DMS 273 (cell line): ENCODE measurements around the gene NUDT14.

ENCODE experiments used
- DNase-seq: peaks from one replicate; lab custom pipeline; 2025; ENCODE audit not compliant: unreplicated experiment; lab: John Stamatoyannopoulos, UW

NUDT14 gene

GRCh38 chr14:105180592-105181548 lies at the start of gene NUDT14:
Gene NUDT14 (minus strand): TSS chr14:105181312. CDS start chr14:105181209, 103 bp downstream.
- DNase-seq = peak; percentile 79

- DNase-seq = no peak
Measured at GRCh38 chr14:105229099-105229655, 48.1 kb upstream of the NUDT14 start.

GRCh38 chr14:105228562-105228961 lies 47.5 kb upstream of the NUDT14 start:
- no peak for DNase-seq

GRCh38 chr14:105227346-105227745 lies 46.2 kb upstream of the NUDT14 start:
- DNase-seq = no peak

GRCh38 chr14:105226198-105226597 lies 45.1 kb upstream of the NUDT14 start:
- DNase-seq = no peak

- DNase-seq = no peak
Measured at GRCh38 chr14:105224845-105225570, 43.9 kb upstream of the NUDT14 start.

GRCh38 chr14:105223770-105224544 lies 42.8 kb upstream of the NUDT14 start:
- DNase-seq = no peak

GRCh38 chr14:105223260-105223659 lies 42.1 kb upstream of the NUDT14 start:
- no peak for DNase-seq

- DNase-seq = no peak
Measured at GRCh38 chr14:105221598-105222178, 40.6 kb upstream of the NUDT14 start.

- DNase-seq = no peak
Measured at GRCh38 chr14:105220699-105221597, 39.8 kb upstream of the NUDT14 start.

GRCh38 chr14:105219753-105220152 lies 38.6 kb upstream of the NUDT14 start:
- DNase-seq = no peak

- DNase-seq = no peak
Measured at GRCh38 chr14:105219043-105219612, 38.0 kb upstream of the NUDT14 start.

- DNase-seq = no peak
Measured at GRCh38 chr14:105218611-105219010, 37.5 kb upstream of the NUDT14 start.

GRCh38 chr14:105217774-105218173 lies 36.7 kb upstream of the NUDT14 start:
- DNase-seq = no peak

GRCh38 chr14:105216490-105217247 lies 35.6 kb upstream of the NUDT14 start:
- DNase-seq = no peak

- no peak for DNase-seq
Measured at GRCh38 chr14:105215602-105216001, 34.5 kb upstream of the NUDT14 start.

- no peak for DNase-seq
Measured at GRCh38 chr14:105214324-105214915, 33.3 kb upstream of the NUDT14 start.

- DNase-seq = no peak
Measured at GRCh38 chr14:105213361-105213760, 32.2 kb upstream of the NUDT14 start.
